ENCODE measurements around the gene KIAA1217.

The KIAA1217 gene

DNA sequence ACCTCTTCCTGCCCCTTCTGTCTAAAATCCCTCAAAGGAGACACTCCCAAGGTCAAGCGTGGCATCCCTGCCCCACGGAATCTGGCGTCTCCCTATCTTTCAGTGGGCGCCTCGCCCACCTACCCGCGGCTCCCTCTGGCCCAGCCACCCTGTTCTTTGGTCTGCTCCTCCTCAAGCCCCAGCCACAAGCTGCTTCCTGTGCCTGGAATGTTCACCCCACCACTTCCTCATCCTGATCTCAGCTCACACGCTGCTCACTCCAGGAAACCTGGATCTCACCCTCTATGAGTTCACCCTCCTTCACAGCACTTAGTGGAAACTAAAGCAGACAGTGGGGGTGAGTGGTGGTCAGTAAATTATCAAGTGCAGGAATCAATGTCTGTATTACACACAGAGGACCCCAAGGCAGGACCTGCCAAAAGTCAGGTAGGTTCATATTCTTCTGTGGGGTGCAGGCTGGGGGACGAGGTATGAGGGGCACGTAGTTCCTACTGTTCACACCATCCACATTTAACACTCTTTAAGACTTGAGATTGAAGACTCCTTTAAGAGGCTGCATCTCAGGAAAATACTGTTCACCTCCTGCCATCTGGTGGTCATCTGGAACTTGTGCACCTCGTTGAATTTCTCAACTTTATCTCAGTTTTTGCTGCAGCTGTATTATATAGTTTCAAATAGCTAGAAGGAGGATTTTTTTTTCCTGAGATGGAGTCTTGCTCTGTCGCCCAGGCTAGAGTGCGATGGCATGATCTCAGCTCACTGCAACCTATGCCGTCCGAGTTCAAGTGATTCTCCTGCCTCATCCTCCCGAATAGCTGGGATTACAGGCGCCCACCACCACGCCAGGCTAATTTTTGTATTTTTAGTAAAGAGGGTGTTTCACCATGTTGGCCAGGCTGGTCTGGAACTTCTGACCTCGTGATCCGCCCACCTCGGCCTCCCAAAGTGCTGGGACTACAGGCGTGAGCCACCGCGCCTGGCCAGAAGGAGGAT lies 348.1 kb downstream of the KIAA1217 start:
- DNase-seq = no peak

DNA sequence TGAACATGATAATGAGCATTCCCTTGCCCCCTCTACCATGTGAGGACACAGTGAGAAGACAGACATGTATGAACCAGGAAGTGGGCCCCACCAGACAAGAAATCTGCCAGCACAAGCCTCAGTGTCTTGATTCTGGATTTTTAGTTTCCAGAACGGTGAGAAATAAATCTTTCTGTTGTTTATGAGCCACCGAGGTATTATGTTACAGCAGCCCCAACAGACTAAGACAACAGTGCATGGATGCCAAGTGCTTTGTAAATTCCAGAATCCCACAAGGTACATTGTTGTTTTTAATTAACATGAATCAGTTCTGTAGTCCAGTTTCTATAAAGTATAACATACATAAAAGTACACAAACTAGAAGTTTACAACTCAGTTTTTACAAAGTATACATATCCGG lies 352.5 kb downstream of the KIAA1217 start:
- no peak for DNase-seq

DNA sequence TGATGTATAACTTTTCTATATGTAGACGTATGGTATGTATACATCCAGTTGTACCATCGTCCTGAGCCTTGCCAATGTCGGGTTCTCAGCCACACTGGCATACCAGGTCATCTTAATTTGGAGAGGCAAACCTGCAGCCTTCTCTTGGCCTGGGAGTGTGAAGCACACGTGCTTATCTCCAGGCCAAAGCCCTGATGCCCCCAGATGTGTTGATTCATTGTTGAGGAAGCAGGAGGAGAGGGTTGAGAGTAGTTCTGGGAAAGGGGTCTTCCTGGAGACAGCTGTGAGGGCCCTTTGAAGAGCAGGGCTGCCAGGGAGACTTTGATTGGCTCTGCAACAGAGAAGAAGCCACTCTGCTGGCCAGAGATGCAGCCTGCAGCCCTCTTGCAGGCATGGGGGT lies 359.1 kb downstream of the KIAA1217 start:
- no peak for DNase-seq

DNA sequence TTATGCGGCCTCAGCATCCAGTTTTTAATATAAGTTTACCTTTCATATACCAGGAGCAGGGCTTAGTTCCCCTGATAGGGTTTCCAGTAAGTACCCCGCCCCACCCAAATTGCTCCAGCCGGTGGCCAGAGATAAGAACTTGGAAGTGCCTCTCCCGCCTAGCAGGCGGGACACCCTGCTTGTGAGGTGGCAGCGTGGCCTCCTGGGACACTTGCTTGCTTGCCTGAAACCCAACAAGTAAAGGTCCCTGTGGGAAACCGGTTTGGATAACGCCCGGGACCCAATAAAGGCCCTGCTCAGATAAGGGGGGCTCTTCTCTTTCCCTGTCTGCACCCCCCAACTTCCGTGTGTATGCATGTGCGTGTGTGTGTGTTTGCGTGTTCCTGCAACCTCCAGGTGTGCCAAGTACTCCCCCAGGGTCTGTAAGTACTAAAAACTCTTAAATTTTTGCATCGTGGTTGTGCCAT lies 360.4 kb downstream of the KIAA1217 start:
- DNase-seq = no peak

DNA sequence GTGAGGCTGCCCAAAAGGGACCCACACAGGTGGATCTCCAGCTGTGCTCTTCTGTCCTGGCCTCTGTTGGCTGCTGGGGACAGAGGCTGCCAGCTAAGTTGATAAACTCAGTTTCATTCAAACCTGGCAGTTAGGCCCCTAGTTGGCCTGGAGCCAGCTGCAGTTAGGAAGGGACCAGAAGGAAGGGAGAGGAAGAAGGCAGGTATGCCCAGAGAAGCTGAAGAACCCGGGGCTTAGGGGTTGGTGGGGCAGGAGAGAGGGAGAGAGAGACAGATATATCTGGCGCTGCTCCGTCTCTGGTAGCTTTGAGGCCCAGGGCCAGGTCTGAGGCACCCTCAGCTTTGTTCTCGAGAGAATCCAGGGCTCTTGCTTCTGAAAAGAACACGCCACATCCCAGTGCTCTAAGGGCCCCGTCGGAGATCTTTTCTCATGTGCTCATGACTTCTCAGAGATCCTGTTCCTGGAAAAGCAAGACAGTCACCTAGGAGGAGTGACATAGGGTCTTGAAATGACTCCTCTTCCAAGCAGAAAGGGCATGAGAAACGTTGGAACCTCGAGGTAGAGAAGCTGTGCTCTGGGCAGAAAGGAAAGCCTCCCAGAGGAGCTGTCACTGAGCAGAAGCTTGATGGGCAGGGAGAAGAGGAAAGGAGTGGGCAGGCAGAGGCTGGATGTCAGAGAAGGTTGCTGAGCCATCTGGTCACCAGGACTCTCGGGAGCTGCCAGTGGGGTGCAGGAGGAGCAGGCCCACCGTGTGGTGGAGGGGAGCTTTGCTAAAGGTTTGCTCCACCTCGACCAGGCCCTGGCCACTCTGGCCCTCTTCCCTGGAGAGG lies 361.1 kb downstream of the KIAA1217 start:
- no peak for DNase-seq

DNA sequence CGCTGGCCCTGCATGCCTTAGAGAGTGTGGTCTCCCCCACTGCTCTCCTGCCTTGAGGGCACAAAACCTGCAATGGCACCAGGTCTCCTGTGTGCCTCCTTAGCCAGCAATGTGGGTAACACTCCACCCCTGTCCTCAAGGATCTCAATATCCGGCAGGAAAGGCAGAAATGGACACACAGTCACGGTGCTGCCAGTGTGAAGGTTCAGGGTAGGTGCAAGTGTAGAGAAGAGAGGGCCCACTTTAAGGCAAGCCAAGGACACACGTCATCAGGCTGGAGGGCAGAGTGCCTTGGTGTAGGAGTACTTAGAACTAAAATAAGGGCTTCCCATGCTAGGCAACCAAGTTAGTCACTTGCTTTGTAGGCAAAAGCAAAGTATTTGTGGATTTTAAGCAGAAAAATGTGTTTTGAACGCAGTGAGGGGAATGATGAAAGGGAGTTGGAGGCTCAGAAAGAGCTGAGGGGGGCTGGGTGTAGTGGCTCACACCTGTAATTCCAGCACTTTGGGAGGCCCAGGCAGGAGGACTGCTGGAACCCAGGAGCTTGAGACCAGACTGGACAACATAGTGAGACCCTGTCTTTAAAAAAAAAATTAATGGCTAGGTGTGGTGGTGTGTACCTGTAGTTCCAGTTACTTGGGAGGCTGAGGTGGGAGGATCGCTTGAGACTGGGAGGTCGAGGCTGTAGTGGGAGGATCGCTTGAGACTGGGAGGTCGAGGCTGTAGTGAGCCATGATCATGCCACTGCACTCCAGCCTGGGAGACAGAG lies 361.9 kb downstream of the KIAA1217 start:
- DNase-seq = no peak

DNA sequence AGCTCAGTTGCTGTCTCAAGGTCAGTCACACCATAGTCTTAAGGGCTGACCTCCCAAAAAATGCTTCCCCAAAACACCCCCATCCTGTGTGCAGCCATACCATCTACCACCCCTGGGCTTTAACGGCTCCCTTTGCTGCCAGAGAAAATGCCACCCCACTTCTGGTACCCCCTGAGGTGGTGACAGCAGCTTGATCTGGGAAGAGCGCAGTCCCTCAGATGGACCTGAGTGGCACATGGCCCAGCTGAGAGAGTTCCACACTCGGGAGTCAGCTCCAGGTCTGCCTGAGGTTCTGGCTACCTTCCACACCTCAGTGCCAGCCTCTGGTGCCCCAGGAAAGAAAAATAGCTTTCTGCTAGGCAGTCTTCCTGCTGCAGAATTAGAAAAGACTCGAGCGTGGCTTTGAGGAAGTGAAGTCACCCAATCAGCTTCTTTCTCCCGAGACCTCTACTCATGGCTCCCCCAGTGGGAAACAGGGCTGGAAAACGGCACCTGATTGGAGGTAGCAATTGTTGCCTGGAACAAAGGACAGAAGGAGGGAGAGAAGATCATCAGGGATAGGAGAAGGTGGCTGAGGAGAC lies 363.0 kb downstream of the KIAA1217 start:
- DNase-seq = no peak

DNA sequence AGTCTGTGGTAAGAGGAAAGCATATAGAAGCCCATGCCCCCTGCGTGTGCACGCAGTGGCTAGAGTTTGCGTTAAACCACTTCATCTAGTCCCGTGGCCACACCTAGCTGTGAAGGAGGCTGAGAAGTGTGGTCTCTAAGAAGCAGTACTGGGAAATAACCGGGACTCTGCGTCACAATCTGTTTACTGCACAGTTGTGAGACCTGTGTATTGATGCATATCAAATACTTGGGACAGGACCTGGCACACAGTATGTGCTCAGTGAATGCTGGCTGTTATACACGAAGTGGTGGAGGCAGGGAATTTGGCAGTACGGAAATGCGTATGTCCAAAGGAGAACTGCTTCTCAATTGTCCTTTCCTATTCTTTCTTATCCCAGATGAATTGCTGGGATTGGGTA lies 365.2 kb downstream of the KIAA1217 start:
- DNase-seq = no peak

DNA sequence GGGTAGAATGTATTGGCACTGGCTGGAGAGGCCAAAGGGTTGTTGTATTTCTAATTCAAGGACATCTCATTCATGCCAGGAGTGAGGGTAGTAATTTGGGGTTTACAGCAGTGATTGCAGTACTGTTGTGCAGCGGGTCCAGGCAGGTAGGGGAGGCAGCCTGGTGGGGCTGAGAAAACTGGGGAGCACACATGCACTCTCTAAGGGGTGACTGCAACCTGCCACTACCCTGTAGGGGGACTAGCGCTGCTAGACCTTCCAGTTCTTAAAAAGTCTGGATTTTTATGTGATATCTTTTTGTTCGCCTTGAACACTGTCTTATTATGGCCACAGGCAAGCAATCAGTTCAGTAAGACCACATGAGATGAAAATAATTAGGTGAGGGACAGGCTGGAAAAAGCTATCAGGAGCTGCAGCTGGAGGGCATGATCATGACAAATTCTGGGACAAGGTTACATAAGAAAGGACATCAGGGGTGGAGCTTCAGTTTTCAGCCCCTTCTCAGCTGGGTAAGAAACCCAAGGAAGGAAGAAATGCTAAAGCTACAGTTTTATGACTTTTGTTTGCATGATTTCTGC lies 365.7 kb downstream of the KIAA1217 start:
- DNase-seq = no peak

DNA sequence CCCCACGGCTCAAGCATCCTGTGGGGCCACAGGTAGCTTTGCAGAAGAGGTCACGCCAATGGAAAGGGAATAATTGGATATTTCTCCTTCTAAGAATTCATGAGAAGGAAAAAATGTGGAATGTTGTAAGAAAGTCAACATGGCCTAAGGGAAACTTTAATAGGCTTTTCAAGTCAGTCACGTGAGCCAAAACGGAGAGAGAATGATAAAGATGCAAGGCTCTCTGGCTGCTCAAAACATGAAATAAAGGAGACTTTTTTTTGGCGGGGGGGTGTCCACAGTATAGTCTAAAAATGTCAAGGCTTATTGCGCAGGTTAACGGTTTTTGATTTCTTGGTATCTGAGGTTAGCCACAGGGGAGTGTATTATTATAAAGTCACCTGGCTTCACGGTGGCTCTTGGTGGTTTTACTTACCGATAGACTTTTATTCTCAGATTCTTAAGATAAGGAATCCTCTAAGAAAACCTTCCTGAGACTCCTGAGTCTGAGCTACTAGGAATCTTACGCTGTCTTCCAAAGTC lies 366.6 kb downstream of the KIAA1217 start:
- DNase-seq = no peak

DNA sequence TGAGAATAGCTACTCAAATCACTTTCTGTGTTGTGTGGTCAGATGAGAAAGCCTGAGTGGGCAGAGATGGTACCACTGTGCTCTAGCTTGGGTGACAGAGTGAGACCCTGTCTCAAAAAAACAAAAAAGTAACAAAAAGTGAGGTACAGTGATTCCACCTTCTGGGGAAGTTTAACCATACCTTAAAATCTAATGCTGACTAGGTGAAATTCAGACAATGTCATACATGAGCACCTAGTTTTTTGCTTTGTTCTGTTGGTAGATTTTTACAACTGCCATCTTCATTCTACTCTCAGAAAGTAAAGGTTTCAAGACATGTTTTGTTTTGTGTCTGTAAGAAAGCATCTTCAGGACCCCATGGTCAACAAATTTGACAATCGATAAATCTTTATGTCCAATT lies 370.5 kb downstream of the KIAA1217 start:
- DNase-seq = no peak

DNA sequence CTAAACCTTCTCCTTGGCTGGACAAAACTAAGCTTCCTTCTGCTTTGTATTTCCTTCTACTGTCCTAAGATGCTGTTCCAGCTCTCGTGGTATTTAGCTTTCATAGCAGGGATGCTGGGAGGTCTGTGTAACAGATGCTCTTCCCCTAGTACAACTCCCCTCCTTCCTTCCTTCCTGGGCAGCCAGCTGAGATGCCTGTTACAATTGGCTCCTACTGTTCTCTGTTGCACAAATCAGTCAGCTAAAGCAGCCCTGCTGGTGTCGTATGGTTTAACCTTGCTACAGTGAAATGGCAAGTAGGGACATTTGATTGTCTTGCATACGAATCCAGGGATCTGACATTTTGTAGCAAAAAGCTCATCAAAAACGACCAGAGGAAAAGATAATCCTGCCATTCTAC lies 371.0 kb downstream of the KIAA1217 start:
- no peak for DNase-seq

DNA sequence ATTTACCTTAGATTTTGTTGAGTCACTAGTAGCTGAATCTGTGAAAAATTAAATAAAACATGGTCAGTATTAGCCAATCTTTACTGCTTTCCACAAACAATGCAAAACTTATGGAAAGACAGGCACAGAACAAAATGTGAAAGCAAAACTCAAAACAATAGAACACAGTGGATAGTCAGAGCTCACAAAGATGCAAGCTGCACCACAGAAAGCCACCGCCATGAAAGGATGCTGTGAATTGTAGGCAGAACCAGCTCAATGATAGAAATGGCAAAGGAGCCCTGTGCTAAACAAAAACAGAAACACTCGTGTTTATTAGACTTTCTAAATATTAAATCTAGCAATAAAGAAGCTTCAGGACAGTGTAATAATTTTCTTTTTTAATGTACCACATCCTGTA lies 380.3 kb downstream of the KIAA1217 start:
- no peak for DNase-seq

DNA sequence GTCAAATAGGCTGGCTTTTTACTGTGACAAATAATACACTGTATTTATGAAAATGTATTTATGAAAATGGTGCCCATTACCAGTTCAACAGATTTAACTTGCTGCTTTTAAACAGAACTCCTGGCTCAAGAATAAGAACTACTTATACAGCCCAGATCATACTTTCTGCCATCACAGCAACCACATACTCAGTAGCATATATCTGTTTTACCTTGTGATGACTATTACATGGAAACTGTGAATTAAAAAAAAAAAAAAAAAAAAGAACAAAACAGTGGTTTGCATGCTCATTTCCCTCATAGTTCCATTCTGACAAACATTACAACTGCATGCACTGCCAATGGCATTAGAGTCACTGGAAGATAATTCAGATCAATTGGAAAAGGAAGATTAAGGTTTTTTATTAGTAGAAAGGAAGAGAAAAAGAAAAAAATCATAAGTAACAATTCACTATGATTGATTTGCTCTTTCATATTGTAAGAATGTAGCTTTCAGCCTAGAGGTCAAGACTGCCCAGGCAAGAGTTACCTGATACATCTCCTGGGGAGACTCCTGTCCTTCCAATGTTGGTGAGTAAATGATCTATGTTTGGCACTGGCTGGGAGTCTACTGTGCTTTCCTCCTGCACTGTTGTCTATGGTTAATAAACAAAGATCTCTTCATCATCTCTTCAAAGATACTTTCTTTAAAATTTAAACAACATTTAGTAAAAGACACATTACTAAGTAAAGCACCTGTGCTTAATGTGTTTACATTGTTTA lies 381.9 kb downstream of the KIAA1217 start:
- DNase-seq = no peak

DNA sequence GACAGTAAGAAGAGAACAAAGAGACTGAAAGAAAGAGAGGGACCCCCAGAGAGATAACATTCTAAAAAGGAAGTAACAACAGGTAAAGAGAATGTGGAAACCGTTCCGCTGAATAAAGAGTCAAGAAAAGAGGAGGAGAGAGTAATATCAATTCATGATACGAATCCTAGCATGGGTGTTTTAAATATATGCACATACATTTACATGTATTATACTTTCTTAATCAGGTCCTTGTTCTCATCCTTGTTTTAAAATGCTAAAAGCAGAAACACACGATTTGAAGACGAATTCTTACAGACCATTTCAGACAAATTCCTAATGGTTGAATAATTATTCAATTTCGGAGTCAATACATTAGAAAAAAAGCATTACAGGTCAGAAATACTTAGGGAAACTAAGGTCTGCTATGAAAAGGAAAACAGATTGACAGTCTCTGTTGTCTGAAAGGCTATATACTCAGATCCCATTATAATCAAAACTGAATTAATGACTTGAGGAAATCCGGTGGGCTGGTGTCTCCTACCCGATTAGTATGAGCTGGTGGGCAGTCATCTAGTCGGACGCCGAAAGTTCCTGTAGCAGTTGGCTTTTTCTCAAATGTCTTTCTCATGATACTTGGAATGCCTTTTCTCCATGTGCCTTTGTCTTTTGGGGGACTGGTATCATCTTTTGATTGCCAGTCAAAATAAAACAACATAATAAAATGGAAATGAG lies 387.4 kb downstream of the KIAA1217 start:
- no peak for DNase-seq

DNA sequence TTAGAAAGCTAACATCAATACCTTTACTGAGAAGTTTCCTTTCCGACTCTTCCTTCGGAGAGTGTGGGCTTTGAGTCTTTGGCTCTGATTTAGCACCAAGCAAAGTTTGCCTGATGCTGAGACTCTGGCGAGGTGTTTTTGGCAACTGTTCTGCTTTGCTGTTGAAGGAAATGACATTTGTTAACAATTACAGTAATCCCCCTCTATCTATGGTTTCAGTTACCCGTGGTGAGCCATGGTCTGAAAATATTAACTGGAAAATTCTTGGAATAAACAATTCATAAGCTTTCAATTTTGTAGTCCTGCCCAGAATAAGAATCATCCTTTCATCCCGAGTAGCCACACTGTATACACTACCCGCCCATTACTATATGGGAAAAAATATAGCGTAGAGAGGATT lies 388.5 kb downstream of the KIAA1217 start:
- no peak for DNase-seq

Data from GOT3 (cell line).